NCI-H526 (cell line): ENCODE data around the gene MACROD2.
"Not testable (repeated sequence)": the region's sequence is repeated elsewhere in the genome, so short reads cannot be mapped to it uniquely, and the experiment has no call there.

Experiments
- DNase-seq, 2 experiments: peaks; one replicate each; lab custom pipeline; 2025; lab: John Stamatoyannopoulos, UW

MACROD2 gene

DNA sequence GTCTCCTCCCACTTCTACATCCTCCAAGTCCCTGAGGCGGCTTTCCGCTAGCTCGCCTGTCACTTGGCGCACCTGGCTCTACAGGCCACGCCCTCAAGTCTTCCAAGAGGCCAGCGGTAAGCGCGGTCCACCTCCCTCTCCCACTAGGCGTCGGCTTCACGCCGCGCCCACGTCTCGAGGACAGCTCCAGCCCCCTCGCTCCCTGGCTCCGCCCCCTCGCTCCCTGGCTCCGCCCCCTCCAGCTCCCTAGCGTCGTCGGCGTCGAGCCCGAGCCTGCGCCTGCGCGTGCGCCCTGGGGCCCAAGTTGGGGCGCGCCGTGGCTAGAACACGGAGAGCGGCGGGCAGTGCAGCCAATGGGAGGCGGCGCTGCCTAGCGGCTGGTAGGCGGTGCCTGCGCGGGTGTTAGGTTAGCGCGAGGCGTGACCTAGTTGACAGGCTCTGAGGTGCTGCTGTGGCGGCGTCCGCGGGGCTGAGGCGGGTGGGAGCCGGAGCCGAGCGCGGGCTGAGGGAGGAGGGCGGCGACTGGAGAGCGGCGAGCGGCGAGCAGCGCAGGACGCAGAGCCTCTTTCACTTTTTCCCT is at the start of gene MACROD2:
Gene MACROD2 (plus strand): TSS at position 431 of the 580 bp plus-strand sequence.
- peak; percentile 95 to 99 for DNase-seq

DNA sequence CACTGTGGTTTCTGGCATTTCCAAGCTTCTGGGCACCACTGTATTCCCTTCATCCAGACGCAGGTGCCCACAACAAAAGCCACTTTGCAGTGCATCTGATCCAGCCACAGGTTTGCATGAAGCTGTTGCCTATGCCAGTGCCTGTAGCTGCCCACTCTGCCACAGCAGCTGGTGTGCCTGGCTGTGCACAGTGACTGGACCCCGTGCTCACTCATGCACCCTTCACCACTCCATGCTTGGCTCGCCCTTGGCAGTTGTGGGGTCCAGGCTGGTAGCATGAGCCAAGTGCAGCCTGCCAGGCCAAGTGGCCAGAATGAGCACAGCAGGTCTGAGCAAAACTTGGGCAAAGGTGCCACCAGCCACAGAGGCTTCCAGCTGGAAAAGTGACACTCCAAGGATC is 47.6 kb upstream of the MACROD2 start:
- no peak for DNase-seq

DNA sequence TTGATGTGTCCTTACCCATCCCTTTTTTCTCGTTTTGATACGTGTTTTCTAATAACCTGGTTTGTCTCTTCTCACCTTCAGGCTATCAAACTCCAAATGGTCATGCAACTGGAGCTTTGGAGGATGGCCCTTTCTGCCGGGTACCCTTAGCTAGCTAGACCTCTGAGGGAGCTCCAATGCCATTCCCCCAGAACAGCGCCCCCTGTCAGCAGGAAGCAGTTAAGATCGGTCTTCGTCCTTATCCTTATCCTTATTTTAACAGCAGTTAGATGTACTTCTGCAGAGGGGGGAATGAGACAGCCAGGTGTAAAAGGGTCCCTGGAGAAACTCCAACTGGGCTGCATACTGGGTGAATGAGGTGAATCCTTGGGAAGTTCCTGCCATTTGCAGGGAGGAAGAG is 42.1 kb upstream of the MACROD2 start:
- DNase-seq: peak in 1 of 2 experiments; percentile 22

DNA sequence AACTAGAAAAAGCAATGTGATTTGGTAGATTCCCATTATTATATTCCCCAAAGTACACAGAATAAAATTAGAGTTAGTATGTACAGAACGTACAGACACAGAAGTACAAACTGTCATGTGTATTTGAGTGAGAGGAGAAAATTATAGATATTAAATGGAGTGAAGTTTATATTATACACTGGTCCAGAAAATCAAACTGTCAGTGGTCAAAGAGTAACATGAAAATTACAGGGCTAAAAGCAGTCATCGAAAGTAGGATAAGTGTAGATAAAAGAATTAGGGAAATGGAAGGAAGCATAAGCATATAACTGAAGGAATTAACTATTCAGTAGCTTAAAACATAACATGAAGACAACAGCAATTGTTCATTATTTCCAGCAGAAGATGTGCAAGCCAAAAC is 35.2 kb upstream of the MACROD2 start:
- DNase-seq: no peak

DNA sequence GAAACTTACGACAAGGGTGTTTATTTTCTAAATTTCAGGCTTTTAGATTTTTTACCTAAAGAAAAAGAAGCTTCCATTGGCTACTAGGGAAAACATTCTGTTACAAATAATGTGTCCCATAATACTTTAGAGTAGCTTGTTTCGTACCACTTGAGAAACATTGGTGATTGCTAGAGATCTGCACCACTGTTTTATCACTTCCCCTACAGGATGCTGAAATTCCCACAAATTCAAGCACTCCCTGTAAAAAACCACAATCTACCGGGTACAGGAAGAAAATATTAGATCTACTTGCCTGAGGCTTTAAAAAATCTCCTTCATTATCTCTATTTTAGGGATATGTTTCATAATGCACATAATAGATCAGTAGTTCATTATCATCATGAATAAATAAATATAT is 34.8 kb upstream of the MACROD2 start:
- DNase-seq: no peak

DNA sequence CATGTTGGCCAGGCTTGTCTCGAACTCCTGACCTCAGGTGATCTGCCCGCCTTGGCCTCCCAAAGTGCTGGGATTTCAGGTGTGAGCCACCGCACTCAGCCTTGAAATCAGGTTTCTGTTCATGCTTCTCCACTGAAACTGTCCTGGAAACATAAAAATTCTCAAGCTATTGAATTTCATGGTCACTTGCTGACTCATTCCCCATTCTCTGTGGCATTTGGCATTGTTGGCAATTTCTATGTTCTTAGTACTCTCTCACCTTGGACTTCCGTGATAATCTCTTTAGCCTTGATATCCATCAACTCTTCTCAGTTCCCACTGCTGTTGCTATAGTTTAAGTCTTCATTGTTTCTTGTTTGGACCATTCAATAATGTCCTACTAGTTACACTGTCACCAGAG is 11.1 kb upstream of the MACROD2 start:
- no peak for DNase-seq

DNA sequence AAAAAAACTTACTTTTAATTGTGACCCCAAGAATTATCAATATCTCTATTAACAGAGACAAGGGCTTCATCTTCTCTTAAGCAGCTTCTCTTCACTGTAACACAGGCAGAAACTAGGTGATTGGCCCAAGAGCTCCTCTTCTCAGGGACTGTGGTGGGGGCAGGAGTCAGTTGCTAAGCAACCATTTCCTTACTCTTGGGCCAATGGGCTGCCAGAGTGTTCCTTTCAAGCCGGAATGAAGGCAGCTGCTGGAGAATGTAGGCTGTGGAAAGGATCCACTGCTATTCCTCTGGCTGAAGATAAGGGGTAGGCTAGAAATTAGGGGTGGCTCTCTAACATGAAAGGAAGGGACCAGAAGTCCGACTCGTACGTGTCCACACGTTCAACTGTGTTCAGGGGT is 4.9 kb upstream of the MACROD2 start, which contains the start of gene SEL1L2:
Gene SEL1L2 (minus strand): TSS at position 150 of the 400 bp plus-strand sequence. CDS start 80 bp downstream, at position 70.
- DNase-seq: peak in 1 of 2 experiments; percentile 27

DNA sequence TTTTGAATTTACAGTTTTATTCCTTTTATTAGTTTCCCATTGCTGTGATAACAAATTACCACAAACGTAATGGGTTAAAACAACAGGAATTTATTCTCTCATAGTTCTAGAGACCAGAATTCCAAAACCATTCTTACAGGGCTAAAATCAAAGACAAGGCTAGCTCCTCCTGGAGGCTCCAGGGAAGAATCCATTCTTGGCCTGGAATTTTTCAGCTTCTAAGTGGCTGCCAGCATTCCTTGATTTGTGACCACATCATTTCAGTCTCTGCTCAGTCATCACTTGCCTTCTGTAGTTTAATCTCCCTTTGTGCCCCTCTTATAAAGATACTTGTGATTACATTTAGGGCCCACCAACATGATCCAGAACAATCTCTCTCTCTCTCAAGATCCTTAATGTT is 4.0 kb upstream of the MACROD2 start:
- no peak for DNase-seq

DNA sequence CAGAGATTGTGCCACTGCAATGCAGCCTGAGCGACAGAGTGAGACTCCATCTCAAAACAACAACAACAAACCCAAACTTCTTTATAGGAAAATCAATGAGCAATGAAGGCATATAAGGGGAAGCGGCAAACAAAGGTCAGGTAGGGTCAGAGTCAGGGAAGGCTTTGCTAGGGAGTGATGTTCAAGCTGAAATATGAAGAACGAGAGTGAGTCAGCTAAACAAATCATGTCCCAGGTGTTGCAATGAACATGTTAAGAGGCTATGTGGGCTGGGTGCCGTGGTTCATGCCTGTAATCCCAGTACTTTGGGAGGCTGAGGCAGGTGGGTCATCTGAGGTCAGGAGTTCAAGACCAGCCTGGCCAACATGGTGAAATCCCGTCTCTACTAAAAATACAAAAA is 3.4 kb upstream of the MACROD2 start:
- not testable (repeated sequence) for DNase-seq

DNA sequence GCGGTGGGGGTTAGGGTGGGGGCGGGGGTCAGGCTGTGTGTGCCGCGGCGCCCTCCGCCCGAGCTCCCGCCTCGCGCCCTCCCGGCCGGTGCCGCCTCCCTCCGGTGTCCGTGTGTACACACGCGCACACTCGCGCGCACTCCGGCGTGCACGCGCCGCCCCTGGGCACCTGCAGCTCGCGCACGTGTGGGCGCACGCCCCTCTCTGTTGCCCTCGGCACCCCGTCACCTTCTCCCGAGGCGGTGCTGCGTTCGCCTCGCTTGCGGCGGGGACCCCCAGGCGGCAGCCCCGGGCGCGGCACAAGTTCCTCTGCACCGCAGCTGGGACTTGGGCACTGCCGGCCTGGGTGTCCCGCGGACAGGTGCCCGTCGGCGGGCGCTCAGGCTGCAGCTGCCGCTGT is 525 bp downstream of the MACROD2 start:
- peak; percentile 38 to 85 for DNase-seq

DNA sequence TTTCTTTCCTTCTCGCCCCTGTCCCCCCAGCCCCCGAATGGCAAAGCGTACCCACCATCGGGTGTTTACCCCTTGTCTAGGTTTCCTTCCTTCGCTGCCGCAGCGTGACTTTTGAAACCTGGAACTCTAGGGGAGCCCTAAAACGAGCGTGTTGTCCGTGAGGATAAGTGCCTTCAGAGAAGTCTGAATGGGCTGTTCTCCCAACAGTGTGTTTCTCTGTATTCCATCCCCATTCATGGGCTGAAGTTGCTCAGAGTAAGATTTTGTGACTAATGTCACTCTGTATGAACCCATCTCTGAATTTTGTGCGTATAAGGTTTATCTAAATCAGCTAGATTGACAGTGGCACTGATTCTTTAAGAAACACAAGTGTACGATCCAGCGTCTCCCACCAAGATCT is 949 bp downstream of the MACROD2 start:
- peak in 1 of 2 experiments; percentile 51 for DNase-seq

DNA sequence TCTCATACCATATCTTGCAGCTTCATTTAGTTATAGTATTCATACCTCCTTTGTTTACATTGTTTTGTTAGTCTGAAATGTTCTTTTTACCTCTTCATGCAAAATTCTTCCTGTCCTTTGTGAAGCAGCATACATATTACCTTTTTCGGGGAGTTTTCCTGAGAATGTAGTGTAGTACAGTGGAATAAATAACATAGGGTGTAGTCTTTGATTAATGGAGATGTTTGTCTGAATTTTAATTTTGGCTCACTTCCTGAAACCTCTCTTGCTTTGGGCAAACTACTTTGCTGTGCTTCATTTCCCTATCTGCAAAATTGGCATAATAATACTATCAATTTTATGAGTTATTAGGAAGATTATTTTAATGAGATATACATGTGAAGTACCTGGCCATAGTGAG is 5.6 kb downstream of the MACROD2 start:
- no peak for DNase-seq

DNA sequence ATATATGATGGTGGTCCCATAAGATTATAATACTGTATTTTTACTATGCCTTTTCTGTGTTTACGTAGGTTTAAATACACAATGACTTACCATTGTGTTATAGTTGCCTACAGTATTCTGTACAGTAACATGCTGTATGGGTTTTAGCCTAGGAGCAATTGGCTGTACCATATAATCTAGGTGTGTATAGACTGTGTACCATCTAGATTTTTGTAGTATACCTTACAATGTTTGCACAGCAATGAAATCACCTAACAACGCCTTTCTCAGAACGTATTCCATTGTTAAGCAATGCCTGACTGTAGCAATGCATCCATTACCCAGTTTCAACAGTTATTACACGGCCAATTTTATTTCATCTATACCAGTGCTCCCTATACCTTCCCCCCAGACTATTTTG is 10.7 kb downstream of the MACROD2 start:
- no peak for DNase-seq

DNA sequence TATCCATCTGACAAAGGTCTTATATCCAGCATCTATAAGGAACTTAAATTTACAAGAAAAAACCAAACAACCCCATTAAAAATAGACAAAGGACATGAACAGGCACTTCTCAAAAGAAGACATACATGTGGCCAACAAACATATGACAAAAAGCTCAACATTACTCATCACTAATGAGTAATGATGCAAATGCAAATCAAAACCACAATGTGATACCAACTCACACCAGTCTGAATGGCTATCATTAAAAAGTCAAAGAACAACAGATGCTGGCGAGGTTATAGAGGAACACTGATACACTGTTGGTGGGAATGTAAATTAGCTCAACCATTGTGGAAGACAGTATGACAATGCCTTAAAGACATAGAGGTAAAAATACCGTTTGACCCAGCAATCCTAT is 13.9 kb downstream of the MACROD2 start:
- DNase-seq: peak in 1 of 2 experiments; percentile 2

DNA sequence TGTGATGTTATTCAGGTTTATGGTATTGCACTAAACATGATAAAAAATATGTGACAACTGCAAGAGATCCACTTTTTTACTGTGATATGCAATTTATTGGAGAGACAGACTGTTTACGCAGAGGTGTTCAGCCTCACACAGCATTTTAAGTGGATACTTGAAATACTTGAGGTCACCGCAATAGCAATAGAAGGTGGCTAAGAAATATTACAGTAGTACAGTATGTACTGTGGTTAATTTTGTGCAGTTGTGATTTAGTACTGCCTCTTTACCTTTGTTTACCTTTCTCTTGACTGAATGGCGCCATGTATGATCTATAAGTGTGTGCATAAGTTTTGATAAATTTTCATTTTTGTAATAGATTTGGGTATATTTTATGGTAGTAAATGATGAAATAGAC is 17.4 kb downstream of the MACROD2 start:
- no peak for DNase-seq

DNA sequence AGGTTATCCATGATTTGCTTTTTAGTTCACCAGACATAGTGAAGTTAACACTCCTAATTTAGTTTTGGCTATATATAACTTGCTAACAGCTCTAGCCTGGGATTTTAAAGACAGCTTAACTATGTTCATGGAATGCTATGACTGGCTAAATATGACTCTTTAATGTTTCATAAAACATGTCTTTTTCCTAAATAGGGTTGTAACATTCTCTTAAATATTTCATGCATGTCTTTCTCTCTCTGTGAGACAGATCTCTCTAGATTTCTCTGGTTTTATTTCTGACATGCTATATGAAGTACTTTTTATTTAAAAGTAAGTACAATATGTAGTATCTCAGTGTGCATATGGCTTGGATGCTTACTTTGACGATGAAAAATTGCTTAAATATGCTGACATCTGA is 35.7 kb downstream of the MACROD2 start:
- DNase-seq: no peak

DNA sequence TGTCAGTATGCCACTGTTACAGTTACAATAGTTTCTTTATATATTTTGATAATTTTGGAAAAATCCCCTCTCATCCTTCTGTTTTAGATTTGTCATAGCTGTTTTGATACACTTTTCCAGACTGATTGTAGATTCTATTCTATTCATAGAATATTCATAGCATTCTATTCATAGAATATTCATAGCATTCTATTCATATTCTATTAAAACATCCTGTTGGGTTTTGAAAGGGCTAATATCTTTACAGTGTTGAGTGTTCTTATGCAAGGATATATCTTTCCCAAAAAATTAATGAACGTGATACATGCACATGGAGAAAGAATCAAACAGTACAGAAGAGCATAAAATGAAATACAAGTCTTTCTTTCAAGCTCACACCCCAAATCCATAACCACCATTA is 38.0 kb downstream of the MACROD2 start:
- DNase-seq: no peak

DNA sequence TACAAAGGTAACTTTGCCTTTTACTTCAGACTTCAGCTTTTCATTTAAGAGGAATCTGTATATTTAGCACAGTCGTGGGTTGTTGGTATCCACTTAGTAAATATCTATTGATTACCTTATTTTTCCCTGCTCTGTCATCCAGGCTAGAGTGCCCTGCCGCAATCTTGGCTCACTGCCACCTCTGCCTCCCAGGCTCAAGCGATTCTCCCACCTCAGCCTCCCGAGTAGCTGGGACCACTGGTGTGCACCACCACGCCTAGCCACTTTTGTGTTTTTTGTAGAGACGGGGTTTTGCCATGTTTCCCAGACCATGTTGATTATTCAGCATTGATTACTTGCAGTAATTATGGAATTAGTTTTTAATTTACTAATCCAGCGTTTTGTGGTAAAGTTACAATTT is 41.3 kb downstream of the MACROD2 start:
- DNase-seq: no peak

DNA sequence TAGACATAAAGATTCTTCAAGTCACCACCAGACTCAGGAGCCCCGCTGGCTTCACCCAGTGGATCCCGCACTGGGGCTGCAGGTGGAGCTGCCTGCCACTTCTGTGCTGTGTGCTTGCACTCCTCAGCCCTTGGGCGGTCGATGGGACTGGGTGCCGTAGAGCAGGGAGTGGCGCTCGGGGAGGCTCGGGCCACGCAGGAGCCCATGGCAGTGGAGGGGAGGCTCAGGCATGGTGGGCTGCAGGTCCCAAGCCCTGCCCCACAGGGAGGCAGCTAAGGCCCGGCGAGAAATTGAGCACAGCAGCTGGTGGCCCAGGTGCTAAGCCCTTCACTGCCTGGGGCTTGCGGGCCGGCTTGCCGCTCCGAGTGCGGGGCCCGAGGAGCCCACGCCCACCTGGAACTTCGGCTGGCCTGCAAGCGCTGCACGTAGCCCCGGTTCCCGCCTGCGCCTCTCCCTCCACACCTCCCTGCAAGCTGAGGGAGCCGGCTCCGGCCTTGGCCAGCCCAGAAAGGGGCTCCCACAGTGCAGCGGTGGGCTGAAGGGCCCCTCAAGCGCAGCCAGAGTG is 49.5 kb downstream of the MACROD2 start:
- not testable (repeated sequence) for DNase-seq

DNA sequence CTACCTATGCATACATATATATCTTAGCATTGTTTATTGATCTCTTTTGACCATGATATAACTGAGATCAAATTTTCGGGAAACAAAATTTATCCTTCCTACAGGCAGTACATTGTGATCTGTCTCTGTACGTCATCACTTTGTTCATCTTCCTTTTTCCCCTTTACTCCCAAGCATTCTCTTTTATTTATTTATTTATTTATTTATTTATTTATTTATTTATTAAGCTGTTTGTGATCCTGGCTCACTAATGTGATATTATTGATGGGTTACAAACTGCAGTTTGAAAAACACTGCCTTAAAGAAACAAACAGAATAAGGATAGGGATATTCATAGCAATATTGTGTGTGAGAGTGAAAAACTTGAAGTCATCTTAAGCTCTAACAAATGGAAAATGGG is 51.2 kb downstream of the MACROD2 start:
- DNase-seq: no peak

DNA sequence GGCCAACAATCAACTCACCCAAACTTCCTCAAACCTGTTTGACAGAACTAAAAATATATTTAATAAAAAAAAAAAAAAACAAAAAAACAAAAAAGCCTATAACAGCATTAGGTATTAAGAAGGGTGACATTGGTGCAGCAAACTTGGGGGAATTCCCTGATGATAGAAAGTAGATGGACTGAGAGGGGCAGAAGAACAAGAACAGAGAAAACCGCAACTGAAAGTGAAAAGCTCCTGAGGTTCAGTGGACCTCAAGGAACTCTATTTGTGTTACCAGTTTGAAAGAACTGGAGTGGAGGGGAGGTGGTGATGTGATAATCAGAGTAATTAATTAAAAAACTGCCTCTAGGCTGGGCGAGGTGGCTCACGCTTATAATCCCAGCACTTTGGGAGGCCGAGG is 53.8 kb downstream of the MACROD2 start:
- no peak for DNase-seq

DNA sequence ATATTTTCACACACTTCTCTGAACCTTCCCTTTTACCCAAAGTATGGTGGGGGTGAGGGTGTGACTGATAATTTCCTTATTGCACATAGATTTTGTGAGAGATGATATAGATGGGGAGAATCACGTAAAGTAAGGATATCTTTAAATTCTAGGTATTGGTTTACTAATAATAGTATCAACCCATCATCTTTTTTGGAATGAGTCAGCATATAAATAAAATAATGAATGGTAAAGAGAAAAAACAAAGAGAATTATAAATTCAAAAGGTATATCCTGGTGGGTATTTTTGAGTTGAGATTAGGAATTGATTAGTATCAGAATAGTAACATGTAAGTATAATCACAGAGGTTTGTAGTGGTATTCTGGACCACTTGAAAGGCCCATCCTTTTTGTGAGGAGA is 56.1 kb downstream of the MACROD2 start:
- DNase-seq: no peak

DNA sequence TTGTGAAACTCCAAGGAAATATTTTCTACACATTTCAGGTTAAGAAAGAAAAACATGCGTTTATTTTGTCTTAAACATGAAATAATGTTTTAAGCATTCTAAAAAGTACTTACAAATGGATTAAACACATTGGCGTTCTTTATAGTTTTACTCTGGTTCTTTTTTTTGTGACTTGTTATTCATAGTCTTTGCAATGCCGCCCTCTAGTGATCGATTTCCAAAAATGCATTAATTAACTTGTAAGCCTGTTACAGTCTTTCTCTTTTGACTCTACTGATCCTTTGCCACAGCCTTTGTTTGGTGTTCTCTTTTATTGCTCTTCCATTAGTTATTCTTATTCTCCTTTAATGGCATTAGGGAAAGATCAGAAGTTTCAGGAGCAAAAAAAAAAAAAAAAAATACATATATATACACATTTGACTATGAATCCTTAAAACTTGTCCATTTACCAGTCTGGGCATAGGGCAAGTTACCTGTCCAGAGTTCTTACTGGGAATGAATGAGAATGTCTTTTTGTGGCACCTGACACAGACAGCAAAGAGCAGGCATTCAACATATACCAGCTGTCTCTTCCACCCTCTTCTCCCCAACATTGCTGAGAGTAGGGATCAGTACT is 59.9 kb downstream of the MACROD2 start:
- DNase-seq: peak; percentile 47 to 76

DNA sequence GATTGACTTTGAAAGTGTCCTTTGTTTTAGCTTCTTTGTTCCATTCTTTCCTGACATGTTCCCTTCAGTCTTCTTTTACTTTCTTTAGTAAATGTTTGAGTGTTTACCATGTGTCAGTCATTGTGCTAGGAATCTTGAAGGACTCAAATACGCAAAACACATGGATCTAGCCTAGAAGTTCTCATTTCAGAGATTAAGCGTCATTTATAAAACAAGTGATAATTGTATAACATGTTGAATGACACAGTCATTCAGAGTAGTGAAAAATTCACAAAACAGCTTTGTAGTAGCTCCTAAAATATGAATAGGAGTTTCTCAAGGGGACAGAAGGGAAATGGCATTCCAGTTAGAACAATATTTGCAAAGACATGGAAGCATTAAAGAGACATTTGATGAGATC is 66.9 kb downstream of the MACROD2 start:
- no peak for DNase-seq
